Stimulated activated CD4-positive, alpha-beta T cell treated with anti-CD3 and anti-CD28 coated beads, TNF-alpha, amount 100 ng/mL, for 24 hours (primary cell): ENCODE results near the gene TSPAN32.
"Not testable (repeated sequence)": the region's sequence is repeated elsewhere in the genome, so short reads cannot be mapped to it uniquely, and the experiment has no call there.

ENCODE experiments used
- DNase-seq, 3 experiments: peaks; one replicate each; pipeline ENCODE4 v3.0.0-alpha.2; 2020; ENCODE audit warnings: low read depth in 3 of 3

Gene TSPAN32

DNA sequence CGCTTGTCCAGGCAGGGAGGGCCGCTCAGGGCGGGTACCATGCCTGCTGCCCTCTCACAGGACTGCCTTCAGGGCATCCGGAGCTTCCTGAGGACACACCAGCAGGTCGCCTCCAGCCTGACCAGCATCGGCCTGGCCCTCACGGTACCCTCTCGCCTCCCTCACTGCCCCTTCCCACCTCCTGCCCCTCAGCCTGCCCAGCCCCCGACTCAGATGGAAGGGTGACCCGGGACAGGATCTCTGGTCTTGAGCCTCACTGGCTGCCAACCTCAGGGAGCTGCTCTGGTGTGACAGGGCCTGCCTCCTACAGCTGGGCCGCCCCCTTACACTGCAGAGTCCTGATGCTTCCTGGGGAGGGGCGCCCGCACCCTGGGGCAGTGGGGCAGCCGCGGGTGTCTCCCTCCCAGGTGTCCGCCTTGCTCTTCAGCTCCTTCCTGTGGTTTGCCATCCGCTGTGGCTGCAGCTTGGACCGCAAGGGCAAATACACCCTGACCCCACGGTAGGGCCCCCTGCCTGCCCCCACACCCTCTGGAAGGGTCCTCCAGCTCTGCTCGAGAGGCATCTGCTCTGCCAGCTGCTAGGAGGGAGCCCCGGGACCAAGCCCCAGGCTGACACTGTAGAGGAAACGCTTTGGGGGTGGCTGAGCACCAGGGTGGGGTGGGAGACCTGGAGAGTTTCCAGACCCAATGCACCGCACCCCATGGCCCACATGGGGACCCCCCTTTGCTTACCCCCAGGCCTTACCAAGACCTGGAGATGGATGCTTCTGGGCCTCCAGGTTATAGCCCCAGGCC, 14.6 kb downstream of the TSPAN32 start:
- no peak for DNase-seq

DNA sequence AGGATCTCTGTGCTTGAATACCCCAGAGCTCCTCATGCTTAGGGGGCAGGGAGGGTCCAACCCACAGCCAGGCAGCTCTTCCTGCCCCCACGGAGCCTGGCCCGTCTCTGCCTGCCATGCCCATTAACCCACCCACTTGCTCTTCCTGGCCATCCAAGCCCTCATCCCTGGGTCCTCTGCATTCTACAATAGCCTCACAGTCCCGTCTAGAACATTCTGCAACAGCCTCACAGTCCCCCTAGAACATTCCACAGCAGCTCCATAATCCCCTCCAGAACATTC, 15.1 kb downstream of the TSPAN32 start:
- no peak for DNase-seq

DNA sequence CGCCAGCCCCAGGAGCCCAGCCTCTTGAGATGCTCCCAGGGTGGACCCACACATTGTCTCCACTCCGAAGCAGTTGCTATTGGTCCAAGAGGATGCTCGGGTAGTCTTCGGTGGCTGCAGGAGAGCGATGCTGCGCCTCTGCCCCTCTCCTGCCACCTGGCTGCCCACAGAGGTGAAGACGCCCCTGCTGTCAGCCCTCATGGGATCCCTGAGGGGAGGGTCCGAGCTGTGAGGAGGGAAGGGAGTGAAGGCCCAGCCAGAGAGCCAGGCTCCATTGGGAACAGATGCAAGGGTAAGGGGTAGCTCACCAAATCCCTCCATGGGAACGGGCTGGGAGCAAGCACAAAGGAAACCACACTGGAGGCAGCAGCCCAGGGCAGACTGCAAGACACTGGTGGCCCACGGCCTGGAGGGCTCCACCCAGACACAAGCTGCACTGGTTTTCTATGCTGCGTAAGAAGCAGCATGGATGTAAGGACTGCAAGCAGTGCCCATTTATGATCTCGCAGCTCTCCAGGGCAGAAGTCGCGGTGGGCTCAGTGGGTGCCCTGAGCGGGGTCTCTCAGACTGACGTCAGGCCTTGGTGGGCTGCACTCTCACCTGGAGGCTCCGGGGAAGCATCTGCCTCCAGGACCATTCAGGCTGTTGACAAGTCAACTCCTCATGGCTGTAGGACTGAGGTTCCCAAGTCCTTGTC, 15.7 kb downstream of the TSPAN32 start:
- DNase-seq, result no peak

DNA sequence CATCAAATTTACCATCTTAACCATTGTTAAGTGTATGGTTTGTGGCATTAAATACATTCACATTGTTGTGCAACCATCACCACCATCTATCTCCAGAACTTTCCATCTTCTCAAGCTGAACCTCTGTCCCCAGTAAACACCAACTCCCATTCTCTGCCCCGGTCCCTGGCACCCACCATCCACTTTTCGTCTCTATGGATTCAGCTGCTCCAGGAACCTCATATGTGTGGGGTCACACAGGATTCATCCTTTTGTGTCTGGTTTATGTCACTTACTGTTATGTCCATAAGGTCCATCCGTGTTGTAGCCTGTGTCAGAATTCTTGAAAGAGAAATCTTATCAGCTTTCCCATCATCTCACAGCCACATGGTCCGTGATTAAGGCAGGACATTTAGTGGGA, 16.3 kb downstream of the TSPAN32 start:
- no peak for DNase-seq

DNA sequence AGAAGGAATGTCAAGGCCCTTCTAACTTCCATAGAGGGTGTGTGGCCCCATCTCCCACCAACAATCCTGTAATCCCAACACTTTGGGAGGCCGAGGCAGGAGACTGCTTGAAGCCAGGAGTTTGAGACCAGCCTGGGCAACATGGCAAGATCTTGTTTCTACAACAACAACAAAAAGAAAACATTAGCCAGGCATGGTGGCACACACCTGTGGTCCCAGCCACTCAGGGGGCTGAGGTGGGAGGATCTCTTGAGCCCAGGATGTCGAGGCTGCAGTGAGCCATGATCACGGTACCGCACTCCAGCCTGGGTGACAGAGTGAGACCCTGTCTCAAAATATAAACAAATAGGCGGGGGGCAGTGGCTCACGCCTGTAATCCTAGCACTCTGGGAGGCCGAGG, 16.9 kb downstream of the TSPAN32 start:
- no peak for DNase-seq

DNA sequence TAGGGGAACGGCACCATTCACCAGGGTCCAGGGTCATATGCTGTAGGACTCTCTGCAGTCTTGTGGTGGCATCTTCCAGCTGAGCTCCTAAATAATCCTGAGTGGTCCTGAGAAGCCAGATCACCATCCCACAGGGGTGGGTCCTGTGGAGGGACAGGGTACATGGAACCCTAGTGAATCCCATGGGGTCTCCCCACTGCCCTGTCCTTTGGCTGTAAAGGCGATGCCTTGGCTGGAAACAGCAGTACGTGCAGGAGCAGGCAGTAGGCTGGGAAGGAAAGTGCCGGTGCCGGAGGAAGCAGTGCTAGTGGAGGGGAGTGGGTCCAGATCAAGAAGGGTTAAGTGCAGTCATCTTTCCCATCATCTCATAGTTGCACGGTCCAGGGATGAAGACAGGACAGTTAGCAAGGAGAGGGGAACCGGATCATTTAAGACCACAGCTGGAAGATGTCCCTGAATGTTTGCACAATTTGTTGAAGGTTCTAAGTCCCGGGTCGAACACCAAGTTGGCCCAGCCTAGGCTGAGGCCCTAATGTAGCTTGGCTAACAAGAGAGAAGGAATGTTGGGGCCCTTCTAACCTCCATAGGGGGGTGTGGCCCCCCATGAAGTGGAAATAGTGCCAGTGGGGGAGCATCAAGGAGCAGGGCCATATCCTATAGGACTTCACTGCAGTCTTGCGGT, 18.1 kb downstream of the TSPAN32 start:
- DNase-seq, result no peak

DNA sequence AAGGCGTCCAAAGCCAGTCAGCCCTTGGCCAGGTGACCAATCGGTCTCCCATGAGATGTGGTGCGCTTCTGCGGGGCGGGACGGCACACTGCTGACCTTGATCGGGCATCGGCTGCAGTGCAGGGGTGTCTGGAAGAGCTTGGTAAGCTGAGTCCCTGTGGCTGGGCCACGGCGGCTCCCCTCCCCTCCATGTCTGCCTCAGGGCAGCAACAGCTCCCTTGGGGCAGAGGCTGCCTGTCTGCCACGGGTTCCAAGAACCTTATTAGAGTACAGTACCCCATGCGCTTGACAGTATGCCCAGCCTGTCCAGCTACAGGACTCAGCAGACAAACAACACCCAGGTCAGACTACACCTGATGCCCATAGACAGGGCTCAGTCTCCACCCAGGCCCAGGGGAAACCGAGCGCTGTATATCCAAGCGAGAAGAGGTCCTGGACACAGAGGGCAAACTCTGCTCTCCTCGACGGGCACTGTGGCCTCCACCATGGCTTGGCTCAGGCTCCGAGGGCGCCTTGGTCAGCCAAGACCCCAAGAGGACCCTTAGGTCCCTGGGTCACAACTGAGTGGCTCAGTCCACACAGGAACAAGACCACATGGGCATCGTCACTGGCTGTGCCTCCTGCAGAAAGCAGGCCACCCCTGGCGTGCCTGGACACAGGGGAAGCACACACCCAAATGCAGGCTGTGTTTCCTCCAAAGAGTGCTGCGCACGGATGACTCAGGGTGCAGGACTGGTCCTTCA, 18.9 kb downstream of the TSPAN32 start:
- DNase-seq, result no peak

DNA sequence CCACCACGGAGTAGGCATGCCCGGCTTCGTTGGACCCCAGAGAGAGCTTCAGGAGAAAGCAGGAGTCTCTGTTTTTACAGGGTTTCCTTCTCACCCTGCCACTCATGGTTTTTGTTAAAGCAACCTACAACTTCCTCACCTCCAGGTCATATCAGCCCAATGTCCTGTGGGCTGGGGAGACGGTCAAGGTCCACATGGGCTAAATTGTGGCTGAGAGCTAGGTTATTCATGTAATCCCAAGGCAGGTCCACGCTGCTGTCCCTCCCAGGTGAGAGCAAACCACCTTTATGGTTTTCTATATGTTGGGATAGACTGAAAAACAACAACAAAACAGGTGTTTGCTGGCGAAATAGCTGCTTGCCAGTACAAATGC, 19.5 kb downstream of the TSPAN32 start:
- DNase-seq, result no peak

DNA sequence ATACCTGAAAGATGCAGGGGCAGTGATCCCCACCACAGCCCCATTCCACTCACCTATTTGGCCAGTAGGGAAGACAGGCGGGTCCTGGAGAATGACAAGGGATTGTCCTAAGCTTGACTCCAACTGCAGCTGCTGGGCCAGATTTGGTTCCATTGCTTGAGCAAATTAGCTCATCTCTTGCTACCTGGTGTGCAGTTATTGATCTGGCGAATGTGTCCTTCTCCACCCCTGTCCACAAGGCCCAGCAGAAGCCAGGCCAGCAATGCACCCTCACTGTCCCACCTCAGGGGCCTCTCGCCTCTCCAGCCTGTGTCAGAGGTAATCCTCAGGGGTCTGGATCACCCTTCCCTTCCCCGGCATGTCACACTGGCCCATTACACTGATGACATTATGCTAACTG, 23.3 kb downstream of the TSPAN32 start:
- no peak for DNase-seq

DNA sequence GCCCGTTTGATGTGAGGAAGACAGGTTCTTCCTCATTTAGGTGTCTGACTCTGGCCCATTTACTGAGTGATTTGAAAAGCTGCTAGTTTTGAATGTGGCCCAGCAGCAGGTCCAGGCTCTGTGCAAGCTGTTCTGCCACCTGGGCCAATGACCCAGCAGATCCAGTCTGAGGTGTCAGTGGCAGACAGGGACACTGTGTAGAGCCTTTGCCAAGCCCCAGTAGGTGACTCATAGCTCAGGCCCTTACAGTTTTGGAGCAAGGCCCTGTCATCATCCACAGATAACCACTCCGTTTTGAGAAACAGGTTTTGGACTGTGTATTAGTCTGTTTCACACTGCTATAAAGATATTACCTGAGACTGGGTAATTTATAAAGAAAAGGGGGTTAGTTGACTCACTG, 23.9 kb downstream of the TSPAN32 start:
- DNase-seq, result no peak

DNA sequence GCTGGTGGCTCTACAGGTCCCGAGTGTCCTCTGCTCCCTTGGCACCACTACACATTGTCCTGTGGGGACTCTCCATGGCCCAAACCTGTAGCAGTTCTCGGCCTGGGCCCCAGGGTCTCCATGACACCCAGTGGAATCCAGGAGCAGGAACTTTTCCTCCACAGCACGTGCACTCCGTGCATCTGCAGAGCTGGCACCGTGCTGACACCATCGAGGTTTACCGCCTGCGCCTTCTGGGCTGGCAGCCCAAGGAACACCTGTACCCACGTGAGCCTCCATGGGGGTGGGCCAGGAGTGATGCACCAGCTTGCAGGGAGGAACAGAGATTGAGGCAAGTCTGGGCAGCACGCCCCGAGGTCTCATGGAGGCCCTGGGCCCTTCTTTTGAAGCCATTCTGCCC, 25.2 kb downstream of the TSPAN32 start:
- DNase-seq, result no peak

DNA sequence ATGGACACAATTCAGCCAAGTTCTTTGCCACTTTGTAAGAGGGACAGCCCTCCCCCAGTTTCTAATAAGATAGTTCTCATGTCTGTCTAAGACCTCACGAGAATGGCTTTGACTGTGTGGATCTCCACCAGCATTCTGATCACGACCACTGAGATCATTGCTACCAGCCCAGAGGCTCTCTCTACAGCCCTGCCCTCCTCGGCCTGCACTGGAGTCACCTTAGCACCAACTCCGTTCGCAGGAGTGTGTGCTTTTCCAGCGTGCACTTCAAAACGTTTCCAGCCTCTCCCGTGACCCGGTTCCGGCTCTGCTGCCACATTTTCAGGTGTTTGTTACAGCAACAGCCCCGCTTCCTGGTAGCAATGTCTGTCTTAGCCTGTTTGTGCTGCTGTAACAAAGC, 26.2 kb downstream of the TSPAN32 start:
- no peak for DNase-seq

DNA sequence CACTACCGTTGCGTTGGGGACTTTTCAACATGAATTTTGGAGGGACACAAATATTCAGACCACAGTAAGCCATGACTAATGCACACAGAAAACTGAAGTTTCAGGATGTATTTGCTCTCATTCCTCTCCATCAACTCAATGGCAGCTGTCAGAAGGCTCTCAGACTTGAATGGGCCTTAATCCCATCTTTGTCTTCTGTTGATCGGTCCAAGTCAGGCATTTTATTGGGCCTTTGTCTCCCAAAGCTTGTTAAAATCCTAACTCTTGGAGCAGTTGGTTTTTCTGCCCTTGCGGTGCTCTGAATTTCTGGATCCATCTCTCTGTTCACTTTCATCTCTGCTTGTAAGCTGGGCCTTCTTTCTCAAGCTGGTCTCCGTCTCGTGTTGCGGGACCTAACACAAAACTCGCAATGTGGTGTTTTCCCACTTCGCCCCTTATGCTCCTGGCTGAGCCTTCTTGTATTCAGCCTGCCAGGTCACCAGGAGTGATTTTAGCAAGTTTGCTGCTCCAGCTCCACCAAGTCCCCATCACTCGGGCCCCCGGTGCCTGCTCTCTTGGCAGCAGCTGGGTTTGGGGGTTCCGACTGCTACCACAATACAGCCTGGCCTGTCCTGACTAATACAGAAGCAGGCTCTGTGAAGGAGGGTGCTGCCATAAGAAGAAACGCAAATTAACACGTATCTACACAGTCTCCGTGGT, 27.0 kb downstream of the TSPAN32 start:
- DNase-seq, result no peak

DNA sequence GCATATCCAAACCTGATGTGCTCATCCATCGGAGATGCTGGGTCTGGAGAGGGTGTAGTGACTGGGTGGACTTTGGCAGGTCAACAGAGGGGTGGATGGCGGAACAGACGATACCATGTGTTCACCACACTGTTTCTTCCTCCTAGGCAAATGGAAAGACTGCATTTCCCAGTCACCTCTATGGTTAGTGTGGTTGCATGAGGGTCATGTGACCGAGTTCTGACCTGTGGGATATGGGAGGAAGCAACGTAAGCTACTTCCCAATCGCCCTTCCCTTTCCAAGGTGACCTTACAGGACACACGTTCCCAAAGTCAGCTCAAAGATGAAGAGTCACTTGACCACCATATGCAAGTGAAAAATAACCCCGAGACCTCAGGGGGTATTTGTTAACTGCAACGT, 27.7 kb downstream of the TSPAN32 start:
- DNase-seq, result no peak

DNA sequence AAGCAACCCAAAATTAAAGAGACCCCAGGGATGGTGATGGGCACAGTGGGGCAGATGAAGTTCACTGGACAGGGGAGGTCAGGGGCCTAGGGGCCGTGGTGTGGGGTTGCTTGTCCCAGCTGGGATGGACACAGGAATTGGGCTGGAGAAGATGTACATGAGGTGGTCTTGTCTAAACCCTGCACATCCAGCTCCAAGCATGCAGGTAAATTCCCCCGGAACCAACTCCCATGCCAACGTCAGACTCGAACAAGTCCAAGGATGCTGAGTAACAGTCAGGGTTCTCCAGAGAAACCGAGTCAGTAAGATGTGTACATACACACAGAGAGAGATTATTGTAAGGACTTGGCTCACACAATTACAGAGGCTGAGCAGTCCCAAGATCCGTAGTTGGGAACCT, 28.9 kb downstream of the TSPAN32 start:
- DNase-seq, result no peak

DNA sequence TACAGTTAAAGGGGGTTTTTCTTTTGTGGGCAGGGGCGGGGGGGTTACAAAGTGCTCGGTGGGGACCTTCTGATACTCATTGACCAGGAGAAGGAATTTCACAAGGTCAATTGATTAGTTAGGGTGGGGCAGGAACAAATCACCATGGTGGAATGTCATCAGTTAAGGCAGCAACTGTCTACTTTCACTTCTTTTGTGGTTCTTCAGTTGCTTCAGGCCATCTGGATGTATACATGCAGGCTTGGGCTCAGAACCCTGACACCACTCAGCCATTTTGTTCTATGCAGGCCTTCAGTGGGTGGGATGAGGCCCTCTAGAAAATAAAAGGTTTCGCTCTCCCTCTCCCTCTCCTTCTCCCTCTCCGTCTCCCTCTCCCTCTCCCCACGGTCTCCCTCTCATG, 29.6 kb downstream of the TSPAN32 start:
- no peak for DNase-seq

DNA sequence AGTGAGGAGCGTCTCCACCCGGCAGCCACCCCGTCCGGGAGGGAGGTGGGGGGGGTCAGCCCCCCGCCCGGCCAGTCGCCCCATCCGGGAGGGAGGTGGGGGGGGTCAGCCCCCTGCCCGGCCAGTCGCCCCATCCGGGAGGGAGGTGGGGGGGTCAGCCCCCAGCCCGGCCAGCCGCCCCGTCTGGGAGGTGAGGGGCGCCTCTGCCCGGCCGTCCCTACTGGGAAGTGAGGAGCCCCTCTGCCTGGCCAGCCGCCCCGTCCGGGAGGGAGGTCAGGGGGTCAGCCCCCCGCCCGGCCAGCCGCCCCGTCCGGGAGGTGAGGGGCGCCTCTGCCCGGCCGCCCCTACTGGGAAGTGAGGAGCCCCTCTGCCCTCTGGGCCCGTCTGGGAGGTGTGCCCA, 30.8 kb downstream of the TSPAN32 start:
- not testable (repeated sequence) for DNase-seq

DNA sequence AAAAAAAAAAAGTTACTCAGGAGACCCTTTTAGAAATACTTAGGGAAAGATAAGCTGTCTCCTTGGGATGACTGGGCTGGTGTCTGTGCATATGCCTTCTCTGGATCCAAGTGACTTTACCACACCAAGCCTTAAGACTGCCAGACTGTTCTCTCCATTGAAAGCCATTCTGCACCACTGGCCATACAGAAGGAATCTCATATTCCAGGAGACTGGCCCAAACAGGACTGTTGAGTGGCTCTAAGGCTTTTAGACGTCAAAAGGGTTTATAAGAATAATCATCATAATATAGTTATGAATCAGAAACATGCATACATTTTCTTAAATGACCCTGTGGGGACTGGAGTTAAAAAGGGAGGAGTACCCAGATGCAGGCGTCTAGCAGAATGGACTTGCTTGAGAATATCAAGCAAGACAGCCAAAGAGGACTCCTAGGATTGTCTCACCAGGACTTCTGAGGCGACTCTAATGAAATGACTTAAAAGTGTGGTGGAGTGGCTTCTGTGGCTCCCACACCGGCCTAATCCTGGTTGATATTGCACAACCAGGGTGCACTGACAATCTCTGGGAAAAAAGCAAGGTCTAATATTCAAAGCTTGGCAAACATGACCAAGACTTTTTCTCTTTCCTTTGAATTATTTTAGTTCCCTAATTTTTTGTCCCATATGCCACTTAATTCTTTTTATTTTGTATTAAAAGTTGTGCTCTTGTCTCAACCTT, 31.8 kb downstream of the TSPAN32 start:
- DNase-seq, result not testable (repeated sequence)

DNA sequence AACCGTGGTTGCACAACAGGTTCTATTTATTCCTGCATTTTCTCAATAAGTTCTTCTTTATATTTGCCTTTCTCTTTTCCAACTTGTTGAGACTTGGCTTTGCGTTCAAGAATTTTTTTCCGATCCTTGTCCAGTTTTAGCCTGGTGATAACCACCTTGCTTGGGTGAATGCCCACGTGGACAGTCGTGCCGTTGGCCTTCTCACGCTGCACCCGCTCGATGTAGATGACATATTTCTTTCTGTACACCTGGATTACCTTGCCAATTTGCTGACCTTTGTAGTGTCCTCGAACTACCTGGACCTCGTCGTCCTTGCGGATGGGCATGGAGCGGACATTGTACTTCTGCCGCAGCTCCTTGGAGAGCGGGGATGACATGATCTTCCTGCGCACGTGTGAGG, 33.5 kb downstream of the TSPAN32 start:
- not testable (repeated sequence) for DNase-seq

DNA sequence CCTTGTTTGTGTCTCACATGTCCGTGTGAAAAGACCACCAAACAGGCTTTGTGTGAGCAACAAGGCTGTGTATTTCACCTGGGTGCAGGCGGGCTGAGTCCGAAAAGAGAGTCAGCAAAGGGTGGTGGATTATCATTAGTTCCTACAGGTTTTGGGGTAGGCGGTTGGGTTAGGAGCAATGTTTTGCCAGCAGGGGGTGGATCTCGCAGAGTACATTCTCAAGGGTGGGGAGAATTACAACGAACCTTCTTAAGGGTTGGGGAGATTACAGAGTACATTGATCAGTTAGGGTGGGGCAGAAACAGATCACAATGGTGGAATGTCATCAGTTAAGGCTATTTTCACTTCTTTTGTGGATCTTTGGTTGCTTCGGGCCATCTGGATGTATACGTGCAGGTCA, 36.9 kb downstream of the TSPAN32 start:
- not testable (repeated sequence) for DNase-seq

DNA sequence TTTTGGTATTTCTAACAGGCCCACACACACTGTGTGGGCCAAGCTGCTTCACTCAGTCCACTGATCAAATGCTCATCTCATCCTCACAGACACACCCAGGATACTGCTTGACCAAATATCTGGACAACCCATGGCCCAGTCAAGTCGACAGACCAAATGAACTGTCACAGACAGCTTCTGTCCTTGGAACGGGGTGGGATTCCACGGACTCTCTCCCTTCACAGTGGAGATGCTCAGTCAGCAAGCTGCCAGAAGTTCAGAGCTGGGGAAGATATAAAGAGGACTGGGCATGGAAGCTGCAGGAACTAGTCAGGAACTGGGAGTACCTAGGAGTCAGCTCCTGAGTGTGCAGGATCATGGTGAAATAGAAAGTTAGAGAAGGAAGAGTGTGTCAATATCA, 40.7 kb downstream of the TSPAN32 start:
- DNase-seq, result no peak
